Stomach (tissue), 4 donors: ENCODE results near the gene TSPAN3.

Experiments used
- EP300 ChIP-seq: sonication (generic); formaldehyde crosslinking; IDR thresholded peaks from one replicate; pipeline ENCODE4 v1.6.1; 2017; ENCODE audit warnings: antibody characterized with exemption
- TF ChIP-seq, protein P1 (sequence below), 7 experiments: fragments of 450-650 bp in 4 of 7; fragments of 200-600 bp in 3 of 7; sonication (generic) in 3 of 7; IDR thresholded peaks; one replicate each; pipeline ENCODE4 v1.5.1; 2016 to 2019; ENCODE audit warnings: antibody characterized with exemption in 7 of 7, control low read depth in 2 of 7, mild to moderate bottlenecking in 1 of 7

DNA sequence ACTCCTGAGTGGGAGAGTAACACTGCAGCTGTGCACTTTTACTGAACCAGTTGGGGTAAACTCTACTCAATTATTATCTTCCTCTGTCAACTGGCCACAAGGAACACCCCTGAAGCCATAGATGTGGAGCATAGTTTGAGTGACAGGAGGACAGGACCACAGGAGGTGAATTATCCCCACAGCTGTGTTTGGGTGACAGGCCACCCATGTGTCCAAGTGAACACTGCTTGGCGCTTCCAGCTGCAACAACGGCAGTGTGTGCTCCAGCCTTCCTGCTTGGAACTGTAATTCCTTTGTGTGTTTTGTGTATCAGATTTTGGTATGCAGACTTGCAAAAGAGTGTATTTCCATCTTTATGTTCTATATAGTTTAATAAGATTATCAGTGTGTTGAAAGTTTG lies 20.2 kb upstream of the TSPAN3 start:
- TF ChIP-seq, protein P1, sequence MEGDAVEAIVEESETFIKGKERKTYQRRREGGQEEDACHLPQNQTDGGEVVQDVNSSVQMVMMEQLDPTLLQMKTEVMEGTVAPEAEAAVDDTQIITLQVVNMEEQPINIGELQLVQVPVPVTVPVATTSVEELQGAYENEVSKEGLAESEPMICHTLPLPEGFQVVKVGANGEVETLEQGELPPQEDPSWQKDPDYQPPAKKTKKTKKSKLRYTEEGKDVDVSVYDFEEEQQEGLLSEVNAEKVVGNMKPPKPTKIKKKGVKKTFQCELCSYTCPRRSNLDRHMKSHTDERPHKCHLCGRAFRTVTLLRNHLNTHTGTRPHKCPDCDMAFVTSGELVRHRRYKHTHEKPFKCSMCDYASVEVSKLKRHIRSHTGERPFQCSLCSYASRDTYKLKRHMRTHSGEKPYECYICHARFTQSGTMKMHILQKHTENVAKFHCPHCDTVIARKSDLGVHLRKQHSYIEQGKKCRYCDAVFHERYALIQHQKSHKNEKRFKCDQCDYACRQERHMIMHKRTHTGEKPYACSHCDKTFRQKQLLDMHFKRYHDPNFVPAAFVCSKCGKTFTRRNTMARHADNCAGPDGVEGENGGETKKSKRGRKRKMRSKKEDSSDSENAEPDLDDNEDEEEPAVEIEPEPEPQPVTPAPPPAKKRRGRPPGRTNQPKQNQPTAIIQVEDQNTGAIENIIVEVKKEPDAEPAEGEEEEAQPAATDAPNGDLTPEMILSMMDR (IDR thresholded peaks at IDR 0.05), result no peak
- no peak for TF ChIP-seq EP300
